Neuronal stem cell (in vitro differentiated cells): ENCODE data around the gene CLCA1.

Source experiments
- DNase-seq: peaks from one replicate; pipeline ENCODE4 v3.0.0-alpha.2; 2013; ENCODE audit warnings: low spot score
- H2AFZ ChIP-seq: one replicate; pipeline ENCODE4 v1.6.1; 2013; ENCODE audit warnings: mild to moderate bottlenecking, low read length, inconsistent platforms
- H2AK5ac ChIP-seq: 2 replicates; pipeline ENCODE4 v1.6.1; 2013; ENCODE audit warnings: low read depth, mild to moderate bottlenecking, inconsistent platforms, low read length, moderate library complexity, mixed read lengths
- H2BK120ac ChIP-seq: 2 replicates; pipeline ENCODE4 v1.6.1; 2013; ENCODE audit warnings: low read depth, mild to moderate bottlenecking, inconsistent platforms, low read length, moderate library complexity, mixed read lengths
- H2BK12ac ChIP-seq: one replicate; pipeline ENCODE4 v1.6.1; 2013; ENCODE audit warnings: low read length, inconsistent platforms
- H2BK15ac ChIP-seq: 2 replicates; pipeline ENCODE4 v1.6.1; 2013; ENCODE audit warnings: mild to moderate bottlenecking, low read length, inconsistent platforms, mixed read lengths
- H2BK5ac ChIP-seq: one replicate; pipeline ENCODE4 v1.6.1; 2013; ENCODE audit warnings: inconsistent platforms, mild to moderate bottlenecking, low read length, moderate library complexity
- H3K14ac ChIP-seq: one replicate; pipeline ENCODE4 v1.6.1; 2013; ENCODE audit warnings: low read length, inconsistent platforms
- H3K18ac ChIP-seq: 2 replicates; pipeline ENCODE4 v1.6.1; 2013; ENCODE audit warnings: low read length, inconsistent platforms
- H3K23ac ChIP-seq: 2 replicates; pipeline ENCODE4 v1.6.1; 2013; ENCODE audit warnings: low read depth, mild to moderate bottlenecking, mixed read lengths, low read length, inconsistent platforms; ENCODE audit not compliant: poor library complexity
- H3K27ac ChIP-seq: replicated peaks from 3 replicates; pipeline ENCODE4 v1.5.1; 2013; ENCODE audit warnings: low read length, inconsistent platforms
- H3K27me3 ChIP-seq, 3 experiments: 2 replicates each; pipeline ENCODE4 v1.6.1; 2013; ENCODE audit warnings: low read length in 3 of 3, mild to moderate bottlenecking in 2 of 3, inconsistent platforms in 1 of 3, low read depth in 1 of 3, mixed read lengths in 1 of 3, moderate library complexity in 1 of 3; ENCODE audit not compliant: control insufficient read depth in 3 of 3, insufficient read depth in 3 of 3
- H3K36me3 ChIP-seq, 2 donors: replicated peaks in 1 of 2; 2 replicates each; pipeline ENCODE4 v1.6.1; 2013; ENCODE audit warnings: low read length in 2 of 2; ENCODE audit not compliant: control insufficient read depth in 2 of 2, insufficient read depth in 2 of 2
- H3K4ac ChIP-seq: 2 replicates; pipeline ENCODE4 v1.6.1; 2013; ENCODE audit warnings: inconsistent platforms, mild to moderate bottlenecking, low read length, moderate library complexity
- H3K4me1 ChIP-seq, 2 donors: 1 replicate in 1 of 2; 2 replicates in 1 of 2; pipeline ENCODE4 v1.6.1; 2013; ENCODE audit warnings: low read length in 2 of 2, low read depth in 1 of 2; ENCODE audit not compliant: control insufficient read depth in 2 of 2, insufficient read depth in 1 of 2
- H3K4me2 ChIP-seq: one replicate; pipeline ENCODE4 v1.6.1; 2013; ENCODE audit warnings: mild to moderate bottlenecking, low read length, inconsistent platforms; ENCODE audit not compliant: insufficient read depth, poor library complexity, severe bottlenecking
- H3K4me3 ChIP-seq, 2 donors: 2 replicates each; pipeline ENCODE4 v1.5.1; 2013; ENCODE audit warnings: low read length in 2 of 2, mild to moderate bottlenecking in 2 of 2, inconsistent platforms in 1 of 2, moderate library complexity in 1 of 2
- H3K79me1 ChIP-seq: one replicate; pipeline ENCODE4 v1.6.1; 2013; ENCODE audit warnings: low read depth, mild to moderate bottlenecking, inconsistent platforms, low read length, moderate library complexity
- H3K9ac ChIP-seq: one replicate; pipeline ENCODE4 v1.6.1; 2013; ENCODE audit warnings: mild to moderate bottlenecking, low read depth, low read length, inconsistent platforms; ENCODE audit not compliant: poor library complexity
- H3K9me3 ChIP-seq, 2 donors: replicated peaks in 1 of 2; 2 replicates each; pipeline versions ENCODE3 to v1.6.1; 2013; ENCODE audit warnings: low read length in 2 of 2, mild to moderate bottlenecking in 2 of 2, inconsistent platforms in 1 of 2, low read depth in 1 of 2, mixed read lengths in 1 of 2, moderate library complexity in 1 of 2; ENCODE audit not compliant: control insufficient read depth in 2 of 2, insufficient read depth in 1 of 2
- H4K8ac ChIP-seq: one replicate; pipeline ENCODE4 v1.6.1; 2013; ENCODE audit warnings: low read depth, mild to moderate bottlenecking, inconsistent platforms, low read length, moderate library complexity
- H4K91ac ChIP-seq: one replicate; pipeline ENCODE4 v1.6.1; 2013; ENCODE audit warnings: low read length, low read depth, mild to moderate bottlenecking, inconsistent platforms; ENCODE audit not compliant: poor library complexity
- WGBS, 2 donors: extraction: QIAGEN DNeasy Blood & Tissue Kit; methylation state at CpG; one replicate each; pipeline ENCODE4 v1.1.7; 2013; ENCODE audit warnings: missing lambda C conversion rate in 2 of 2, mixed read lengths in 1 of 2; ENCODE audit not compliant: insufficient read length in 2 of 2, insufficient replicate concordance in 1 of 2; ENCODE audit errors: extremely low coverage in 2 of 2; 5-methylcytosine and 5-hydroxymethylcytosine counted together

CLCA1 gene

GRCh38 chr1:86530211-86530845, 61.6 kb downstream of the CLCA1 start:
- H2BK15ac ChIP-seq: no peak overlapping the region
- no peaks in the 10 kb centered on the region for H3K79me1 ChIP-seq
- no peak overlapping the region for H3K4ac ChIP-seq
- no CpG with 5 or more reads among the region's 3 CpGs for WGBS, 2 donors
- H3K4me2 ChIP-seq: no peak overlapping the region
- H3K14ac ChIP-seq: no peak overlapping the region
- no peak overlapping the region for H3K27ac ChIP-seq
- H4K8ac ChIP-seq: no peak overlapping the region
- no peaks in the 10 kb centered on the region for H3K4me1 ChIP-seq
- H3K23ac ChIP-seq: no peak overlapping the region
- H2AK5ac ChIP-seq: no peak overlapping the region
- H2BK12ac ChIP-seq: no peak overlapping the region
- no peak overlapping the region for H3K9ac ChIP-seq
- no peak overlapping the region for H2BK120ac ChIP-seq
- H3K27me3 ChIP-seq: no peaks in the 10 kb centered on the region
- H2BK5ac ChIP-seq: no peak overlapping the region
- no peak overlapping the region for H4K91ac ChIP-seq
- H2AFZ ChIP-seq: no peak overlapping the region
- H3K18ac ChIP-seq: no peak overlapping the region
- H3K36me3 ChIP-seq: no peaks in the 10 kb centered on the region
- no peaks in the 10 kb centered on the region for H3K9me3 ChIP-seq
- no peak for DNase-seq
- H3K4me3 ChIP-seq: no peak overlapping the region

GRCh38 chr1:86537928-86538695, 69.4 kb downstream of the CLCA1 start:
- Histone ChIP-seq H3K23ac (no peak overlapping the region), H2BK5ac (no peak overlapping the region), H2BK120ac (no peak overlapping the region), H3K27ac (no peak overlapping the region), H3K18ac (no peak overlapping the region), H3K79me1 (no peaks in the 10 kb centered on the region), H3K36me3 (no peaks in the 10 kb centered on the region), H3K9me3 (no peaks in the 10 kb centered on the region), H3K27me3 (no peaks in the 10 kb centered on the region), H3K4me3 (no peak overlapping the region), H2AK5ac (no peak overlapping the region), H3K14ac (no peak overlapping the region), H3K4me2 (no peak overlapping the region), H3K4ac (no peak overlapping the region), H2BK15ac (no peak overlapping the region), H4K8ac (no peak overlapping the region), H2AFZ (no peak overlapping the region), H3K9ac (no peak overlapping the region), H2BK12ac (no peak overlapping the region), H3K4me1 (no peaks in the 10 kb centered on the region), H4K91ac (no peak overlapping the region)
- no peak for DNase-seq
- no CpG with 5 or more reads among the region's 4 CpGs for WGBS, 2 donors

GRCh38 chr1:86538775-86539174, 70.0 kb downstream of the CLCA1 start:
- Histone ChIP-seq H3K9me3 (no peaks in the 10 kb centered on the region), H4K91ac (no peak overlapping the region), H2BK12ac (no peak overlapping the region), H3K4ac (no peak overlapping the region), H3K4me2 (no peak overlapping the region), H2AFZ (no peak overlapping the region), H2AK5ac (no peak overlapping the region), H3K27ac (no peak overlapping the region), H3K27me3 (no peaks in the 10 kb centered on the region), H2BK5ac (no peak overlapping the region), H3K14ac (no peak overlapping the region), H3K4me3 (no peak overlapping the region), H2BK15ac (no peak overlapping the region), H3K23ac (no peak overlapping the region), H4K8ac (no peak overlapping the region), H2BK120ac (no peak overlapping the region), H3K18ac (no peak overlapping the region), H3K36me3 (no peaks in the 10 kb centered on the region), H3K79me1 (no peaks in the 10 kb centered on the region), H3K9ac (no peak overlapping the region), H3K4me1 (no peaks in the 10 kb centered on the region)
- DNase-seq: no peak
- WGBS, 2 donors: no CpG with 5 or more reads among the region's 5 CpGs

GRCh38 chr1:86541859-86542258, 73.1 kb downstream of the CLCA1 start:
- no peaks in the 10 kb centered on the region for H3K4me1 ChIP-seq

More at GRCh38 chr1:86541859-86542258, 73.1 kb downstream of the CLCA1 start:
- Histone ChIP-seq H4K8ac (no peak overlapping the region), H3K23ac (no peak overlapping the region), H3K18ac (no peak overlapping the region), H3K14ac (no peak overlapping the region), H2BK5ac (no peak overlapping the region), H3K27me3 (no peaks in the 10 kb centered on the region), H3K4ac (no peak overlapping the region), H4K91ac (no peak overlapping the region), H2BK15ac (no peak overlapping the region), H3K27ac (no peak overlapping the region), H2AK5ac (no peak overlapping the region), H3K4me3 (no peak overlapping the region), H3K79me1 (no peaks in the 10 kb centered on the region), H2AFZ (no peak overlapping the region), H3K4me2 (no peak overlapping the region), H3K9ac (no peak overlapping the region), H3K36me3 (no peaks in the 10 kb centered on the region), H2BK120ac (no peak overlapping the region), H3K9me3 (no peaks in the 10 kb centered on the region), H2BK12ac (no peak overlapping the region)
- DNase-seq: no peak
- no CpG with 5 or more reads among the region's 2 CpGs for WGBS, 2 donors
